Transverse colon (tissue), 4 donors: ENCODE results near the gene STK35. TPM values are rescaled to one million over a fixed set of nuclear protein-coding genes. Genes with fewer than 3 reads are reported as not detected.

Source experiments
- DNase-seq: peaks from one replicate; pipeline ENCODE4 v3.0.0-alpha.2; 2019
- H3K27ac ChIP-seq, 4 donors: fragments of 200-600 bp; sonication (generic); 2 replicates each; pipeline ENCODE4 v1.5.1; 2016 to 2018; ENCODE audit warnings: inconsistent platforms in 4 of 4
- H3K27me3 ChIP-seq: fragments of 200-600 bp; sonication (generic); 2 replicates; pipeline ENCODE4 v1.5.1; 2017; ENCODE audit warnings: inconsistent platforms
- H3K36me3 ChIP-seq, 4 donors: fragments of 200-600 bp; sonication (generic); 2 replicates each; pipeline ENCODE4 v1.5.1; 2017 to 2019; ENCODE audit warnings: inconsistent platforms in 4 of 4
- H3K4me1 ChIP-seq, 4 donors: fragments of 200-600 bp; sonication (generic); 2 replicates each; pipeline ENCODE4 v1.5.1; 2017 to 2020; ENCODE audit warnings: inconsistent platforms in 4 of 4
- H3K4me3 ChIP-seq, 4 donors: fragments of 200-600 bp; sonication (generic); 1 replicate in 1 of 4; 2 replicates in 3 of 4; pipeline versions ENCODE4 v1.5.1 to v1.6.1; 2017 to 2019; ENCODE audit warnings: inconsistent platforms in 4 of 4
- H3K9me3 ChIP-seq, 2 donors: fragments of 200-600 bp; sonication (generic); 2 replicates each; pipeline ENCODE4 v1.5.1; 2017 to 2019; ENCODE audit warnings: inconsistent platforms in 2 of 2
- CTCF ChIP-seq, 5 experiments: fragments of 200-600 bp in 3 of 5; fragments of 450-650 bp in 2 of 5; sonication (generic) in 3 of 5; IDR thresholded peaks; 1 replicate in 2 of 5; 2 replicates in 3 of 5; pipeline ENCODE4 v1.5.1; 2016 to 2017; ENCODE audit warnings: antibody characterized with exemption in 5 of 5, inconsistent platforms in 3 of 5, mild to moderate bottlenecking in 2 of 5, moderate library complexity in 1 of 5
- EP300 ChIP-seq: sonication (generic); formaldehyde crosslinking; IDR thresholded peaks from one replicate; pipeline ENCODE4 v1.6.1; 2017; ENCODE audit warnings: antibody characterized with exemption, low read depth
- POLR2A ChIP-seq: fragments of 450-650 bp; IDR thresholded peaks from one replicate; pipeline ENCODE4 v1.6.1; 2016; ENCODE audit warnings: antibody characterized with exemption, mild to moderate bottlenecking, moderate library complexity
- POLR2AphosphoS5 ChIP-seq, 3 donors: sonication (generic); formaldehyde crosslinking; IDR thresholded peaks; one replicate each; pipeline ENCODE4 v1.6.1; 2016; ENCODE audit warnings: antibody characterized with exemption in 3 of 3
- WGBS, 2 donors: methylation state at CpG; one replicate each; pipeline ENCODE4 v1.1.5; 2018; ENCODE audit warnings: low coverage in 1 of 2; 5-methylcytosine and 5-hydroxymethylcytosine counted together
- in situ Hi-C, 4 donors: fragments of 200-750 bp; cut with MboI; loops; one replicate each; pipeline versions ENCODE4 v1.15.0 to v1.15.1; 2017; ENCODE audit warnings: low sequenced_read_pairs in 3 of 4, low pct_ligation_motif_present in 1 of 4, low pct_unique_long_range_greater_than_20kb in 1 of 4
- intact Hi-C: fragments of 100-400 bp; cut with DNase I; formaldehyde crosslinking; loops from one replicate; pipeline ENCODE4 v1.15.1; 2023; ENCODE audit warnings: low total_unique reads
- total RNA-seq, 4 donors: library from RNA; depleted of rRNA; stranded (reverse); fragments of >200 nt; gene quantifications; one replicate each; pipeline ENCODE4 v1.1.0, GENCODE V29; 2016

The STK35 gene
- total RNA-seq, 4 donors from 2014 or later: 19.9 to 27.9 (median 23.9) TPM

GRCh38 chr20:2164421-2164820 lies 62.8 kb downstream of the STK35 start:
- H3K36me3 ChIP-seq: no peaks in the 10 kb centered on the region
- no peak for TF ChIP-seq POLR2AphosphoS5 (IDR thresholded peaks at IDR 0.05)
- no peak for TF ChIP-seq POLR2A
- TF ChIP-seq EP300: no peak
- no peak for TF ChIP-seq CTCF (IDR thresholded peaks at IDR 0.05)
- no peak overlapping the region for H3K27ac ChIP-seq
- no peaks in the 10 kb centered on the region for H3K27me3 ChIP-seq
- no peaks in the 10 kb centered on the region for H3K4me1 ChIP-seq
- H3K4me3 ChIP-seq: no peak overlapping the region
- WGBS, 2 donors: 92 to 100% methylated on average over 2 to 7 of the region's 7 CpGs
- no peaks in the 10 kb centered on the region for H3K9me3 ChIP-seq
- in situ Hi-C loops: loop anchor here in 2 of 4 donors (25.0 kb wide), 2 partner anchors 377 to 402 kb away; no protein-coding TSS in a partner anchor
- no peak for DNase-seq
- intact Hi-C loops: no loop called here

- no peak overlapping the region for H3K4me3 ChIP-seq
- intact Hi-C loops (no loop called here), in situ Hi-C loops (loop anchor here in 2 of 4 donors (25.0 kb wide), 2 partner anchors 378 to 403 kb away; no protein-coding TSS in a partner anchor)
- H3K4me1 ChIP-seq: no peaks in the 10 kb centered on the region
- 79 to 86% methylated on average over 4 to 16 of the region's 16 CpGs for WGBS, 2 donors
- H3K27ac ChIP-seq: no peak overlapping the region
- DNase-seq: no peak
- TF ChIP-seq EP300: no peak
- TF ChIP-seq POLR2A: no peak
- TF ChIP-seq POLR2AphosphoS5 (IDR thresholded peaks at IDR 0.05): no peak
- TF ChIP-seq CTCF (IDR thresholded peaks at IDR 0.05): no peak
- no peaks in the 10 kb centered on the region for H3K27me3 ChIP-seq
- H3K36me3 ChIP-seq: no peaks in the 10 kb centered on the region
- H3K9me3 ChIP-seq: no peaks in the 10 kb centered on the region
Measured at GRCh38 chr20:2164966-2165365, 63.3 kb downstream of the STK35 start.

GRCh38 chr20:2165871-2166270 lies 64.2 kb downstream of the STK35 start:
- in situ Hi-C loops (loop anchor here in 2 of 4 donors (25.0 kb wide), 2 partner anchors 379 to 404 kb away; no protein-coding TSS in a partner anchor), intact Hi-C loops (no loop called here)
- no peak overlapping the region for H3K27ac ChIP-seq
- no peaks in the 10 kb centered on the region for H3K4me1 ChIP-seq
- no peak overlapping the region for H3K4me3 ChIP-seq
- no peak for TF ChIP-seq CTCF (IDR thresholded peaks at IDR 0.05)
- whole genome bisulfite sequencing, 2 donors: 95% methylated on average over 6 to 10 of the region's 10 CpGs
- no peak for DNase-seq
- no peaks in the 10 kb centered on the region for H3K36me3 ChIP-seq
- H3K9me3 ChIP-seq: no peaks in the 10 kb centered on the region
- peaks cover 1% of the 10 kb centered on the region for H3K27me3 ChIP-seq

GRCh38 chr20:2167112-2167511 lies 65.5 kb downstream of the STK35 start:
- no peak for DNase-seq
- Histone ChIP-seq H3K27ac (no peak overlapping the region), H3K36me3 (no peaks in the 10 kb centered on the region), H3K27me3 (peaks cover 10% of the 10 kb centered on the region), H3K4me1 (no peaks in the 10 kb centered on the region), H3K4me3 (no peak overlapping the region), H3K9me3 (no peaks in the 10 kb centered on the region)
- in situ Hi-C loops (loop anchor here in 2 of 4 donors (25.0 kb wide), 2 partner anchors 380 to 405 kb away; no protein-coding TSS in a partner anchor), intact Hi-C loops (no loop called here)
- TF ChIP-seq POLR2AphosphoS5 (IDR thresholded peaks at IDR 0.05): no peak
- TF ChIP-seq CTCF (IDR thresholded peaks at IDR 0.05): no peak
- no peak for TF ChIP-seq POLR2A
- no peak for TF ChIP-seq EP300
- 60 to 68% methylated on average over 1 to 5 of the region's 5 CpGs for whole genome bisulfite sequencing, 2 donors
